ENCODE measurements around the gene POLE.

DNA sequence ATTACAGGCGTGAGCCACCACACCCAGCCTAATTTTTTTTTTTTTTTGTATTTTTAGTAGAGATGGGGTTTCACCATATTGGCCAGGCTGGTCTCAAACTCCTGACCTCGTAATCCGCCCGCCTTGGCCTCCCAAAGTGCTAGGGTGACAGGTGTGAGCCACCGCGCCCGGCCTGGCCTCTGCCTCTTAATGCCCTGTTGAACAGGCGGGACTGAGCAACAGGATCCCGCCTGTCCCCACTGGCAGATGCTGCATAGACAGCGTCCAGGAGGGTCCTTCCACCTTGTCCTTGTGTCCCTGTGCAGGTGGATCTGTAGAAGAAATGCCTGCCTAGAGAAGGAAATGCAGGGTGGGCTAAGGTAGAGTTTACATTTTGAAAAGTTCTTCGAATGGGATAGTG is 29.2 kb upstream of the POLE start:
- TF ChIP-seq, protein P1, sequence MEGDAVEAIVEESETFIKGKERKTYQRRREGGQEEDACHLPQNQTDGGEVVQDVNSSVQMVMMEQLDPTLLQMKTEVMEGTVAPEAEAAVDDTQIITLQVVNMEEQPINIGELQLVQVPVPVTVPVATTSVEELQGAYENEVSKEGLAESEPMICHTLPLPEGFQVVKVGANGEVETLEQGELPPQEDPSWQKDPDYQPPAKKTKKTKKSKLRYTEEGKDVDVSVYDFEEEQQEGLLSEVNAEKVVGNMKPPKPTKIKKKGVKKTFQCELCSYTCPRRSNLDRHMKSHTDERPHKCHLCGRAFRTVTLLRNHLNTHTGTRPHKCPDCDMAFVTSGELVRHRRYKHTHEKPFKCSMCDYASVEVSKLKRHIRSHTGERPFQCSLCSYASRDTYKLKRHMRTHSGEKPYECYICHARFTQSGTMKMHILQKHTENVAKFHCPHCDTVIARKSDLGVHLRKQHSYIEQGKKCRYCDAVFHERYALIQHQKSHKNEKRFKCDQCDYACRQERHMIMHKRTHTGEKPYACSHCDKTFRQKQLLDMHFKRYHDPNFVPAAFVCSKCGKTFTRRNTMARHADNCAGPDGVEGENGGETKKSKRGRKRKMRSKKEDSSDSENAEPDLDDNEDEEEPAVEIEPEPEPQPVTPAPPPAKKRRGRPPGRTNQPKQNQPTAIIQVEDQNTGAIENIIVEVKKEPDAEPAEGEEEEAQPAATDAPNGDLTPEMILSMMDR (IDR thresholded peaks at IDR 0.05) = no peak
- no peak for TF ChIP-seq ZFX (IDR thresholded peaks at IDR 0.05; ENCODE audit: borderline replicate concordance)

Data from 22Rv1 (cell line).